OCI-LY1 (cell line): Measurements from ENCODE around the gene YIPF7.

Experiments used
- H2AFZ ChIP-seq: fragments of 200-600 bp; sonication (generic), shearing (Covaris generic); 2 replicates; pipeline ENCODE4 v1.6.0; 2014; ENCODE audit warnings: antibody characterized with exemption, mild to moderate bottlenecking, low read length
- H3F3A ChIP-seq: fragments of 200-600 bp; sonication (generic), shearing (Covaris generic); 2 replicates; pipeline ENCODE4 v1.6.0; 2014; ENCODE audit warnings: mild to moderate bottlenecking, antibody characterized with exemption, low read length, moderate library complexity; ENCODE audit not compliant: insufficient read depth
- H3K27ac ChIP-seq: fragments of 200-600 bp; sonication (generic); 2 replicates; pipeline ENCODE4 v1.5.1; 2014; ENCODE audit warnings: low read length, mixed run types, mild to moderate bottlenecking, low read depth; ENCODE audit not compliant: poor library complexity, severe bottlenecking
- H3K27me3 ChIP-seq: fragments of 200-600 bp; sonication (generic); 2 replicates; pipeline ENCODE4 v1.6.0; 2014; ENCODE audit warnings: antibody characterized with exemption, mild to moderate bottlenecking, low read length, moderate library complexity; ENCODE audit not compliant: insufficient read depth
- H3K36me3 ChIP-seq: fragments of 200-600 bp; sonication (generic); 2 replicates; pipeline ENCODE4 v1.6.1; 2014; ENCODE audit warnings: mild to moderate bottlenecking, antibody characterized with exemption, low read length, moderate library complexity, mixed read lengths; ENCODE audit not compliant: insufficient read depth
- H3K4me1 ChIP-seq: fragments of 200-600 bp; sonication (generic); 2 replicates; pipeline ENCODE4 v1.5.1; 2014; ENCODE audit warnings: mild to moderate bottlenecking, low read length, moderate library complexity; ENCODE audit not compliant: insufficient read depth, severe bottlenecking
- H3K4me2 ChIP-seq: fragments of 200-600 bp; sonication (generic), shearing (Covaris generic); 2 replicates; pipeline ENCODE4 v1.6.1; 2014; ENCODE audit warnings: low read length
- H3K4me3 ChIP-seq: fragments of 200-600 bp; sonication (generic); 2 replicates; pipeline ENCODE4 v1.5.1; 2014; ENCODE audit warnings: low read length, low read depth, mild to moderate bottlenecking, mixed read lengths; ENCODE audit not compliant: poor library complexity, severe bottlenecking
- H3K79me2 ChIP-seq: fragments of 200-600 bp; shearing (Covaris generic); 2 replicates; pipeline ENCODE4 v1.6.1; 2016; ENCODE audit warnings: mixed run types, low read length, mixed read lengths; ENCODE audit not compliant: insufficient read depth
- H3K9ac ChIP-seq: fragments of 200-600 bp; sonication (generic), shearing (Covaris generic); 2 replicates; pipeline ENCODE4 v1.6.1; 2014; ENCODE audit warnings: mild to moderate bottlenecking, low read length, mixed read lengths
- H3K9me2 ChIP-seq: fragments of 200-600 bp; sonication (generic), shearing (Covaris generic); 2 replicates; pipeline ENCODE4 v1.6.1; 2014; ENCODE audit warnings: low read depth, mild to moderate bottlenecking, low read length, mixed read lengths
- H3K9me3 ChIP-seq: fragments of 200-600 bp; shearing (Covaris generic); 2 replicates; pipeline ENCODE4 v1.6.1; 2014; ENCODE audit warnings: low read length, mixed read lengths
- H4K20me1 ChIP-seq: fragments of 200-600 bp; sonication (generic), shearing (Covaris generic); 2 replicates; pipeline ENCODE4 v1.6.0; 2016; ENCODE audit warnings: mild to moderate bottlenecking, low read length; ENCODE audit not compliant: insufficient read depth
- EZH2 ChIP-seq: fragments of 200-600 bp; sonication (generic), shearing (Covaris generic); IDR thresholded peaks from 2 replicates; pipeline ENCODE4 v1.8.0; 2017; ENCODE audit warnings: borderline replicate concordance, mixed run types, mild to moderate bottlenecking, antibody characterized with exemption, low read length, moderate library complexity, mixed read lengths
- TF ChIP-seq, protein P1 (sequence below): fragments of 200-600 bp; sonication (generic), shearing (Covaris generic); IDR thresholded peaks from 2 replicates; pipeline ENCODE4 v1.5.1; 2017; ENCODE audit warnings: mild to moderate bottlenecking, antibody characterized with exemption, low read length, moderate library complexity, mixed read lengths

The YIPF7 gene

DNA sequence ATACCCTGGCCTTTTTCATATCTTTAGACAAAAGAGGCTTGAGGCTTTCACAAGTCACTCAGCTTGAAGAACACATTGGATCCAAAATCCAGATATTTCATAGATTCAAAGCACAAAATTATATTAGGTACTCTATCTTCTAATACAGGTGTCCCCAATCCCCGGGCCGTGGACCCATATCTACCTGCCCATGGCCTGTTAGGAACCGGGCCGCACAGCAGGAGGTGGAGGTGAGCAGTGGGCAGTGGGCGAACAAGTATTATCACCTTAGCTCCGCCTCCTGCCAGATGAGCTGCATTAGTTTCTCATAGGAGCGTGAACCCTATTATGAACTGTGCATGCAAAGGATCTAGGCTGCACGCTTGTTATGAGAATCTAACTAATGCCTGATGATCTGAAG is 18.7 kb downstream of the YIPF7 start:
- Histone ChIP-seq H3K9me2 (no peaks in the 10 kb centered on the region), H3K27me3 (no peaks in the 10 kb centered on the region)
- TF ChIP-seq, protein P1, sequence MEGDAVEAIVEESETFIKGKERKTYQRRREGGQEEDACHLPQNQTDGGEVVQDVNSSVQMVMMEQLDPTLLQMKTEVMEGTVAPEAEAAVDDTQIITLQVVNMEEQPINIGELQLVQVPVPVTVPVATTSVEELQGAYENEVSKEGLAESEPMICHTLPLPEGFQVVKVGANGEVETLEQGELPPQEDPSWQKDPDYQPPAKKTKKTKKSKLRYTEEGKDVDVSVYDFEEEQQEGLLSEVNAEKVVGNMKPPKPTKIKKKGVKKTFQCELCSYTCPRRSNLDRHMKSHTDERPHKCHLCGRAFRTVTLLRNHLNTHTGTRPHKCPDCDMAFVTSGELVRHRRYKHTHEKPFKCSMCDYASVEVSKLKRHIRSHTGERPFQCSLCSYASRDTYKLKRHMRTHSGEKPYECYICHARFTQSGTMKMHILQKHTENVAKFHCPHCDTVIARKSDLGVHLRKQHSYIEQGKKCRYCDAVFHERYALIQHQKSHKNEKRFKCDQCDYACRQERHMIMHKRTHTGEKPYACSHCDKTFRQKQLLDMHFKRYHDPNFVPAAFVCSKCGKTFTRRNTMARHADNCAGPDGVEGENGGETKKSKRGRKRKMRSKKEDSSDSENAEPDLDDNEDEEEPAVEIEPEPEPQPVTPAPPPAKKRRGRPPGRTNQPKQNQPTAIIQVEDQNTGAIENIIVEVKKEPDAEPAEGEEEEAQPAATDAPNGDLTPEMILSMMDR: no peak

DNA sequence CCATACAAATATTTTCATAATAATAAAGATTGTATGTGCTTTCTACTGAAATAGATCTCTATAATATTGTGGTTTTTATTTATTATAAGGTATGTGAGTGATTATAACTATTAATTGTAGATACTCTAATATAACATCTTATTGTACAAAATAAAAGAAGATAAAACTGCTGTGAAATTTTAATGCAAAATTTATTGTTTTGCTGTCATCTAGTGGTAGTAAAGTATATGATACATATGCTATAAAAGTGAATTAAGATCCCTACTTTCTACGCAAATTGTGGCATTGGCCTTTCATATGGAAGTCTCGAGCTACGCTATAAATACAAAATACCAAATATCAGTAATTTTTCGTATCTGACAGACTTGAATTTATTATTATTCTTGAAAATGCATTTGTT is 19.3 kb downstream of the YIPF7 start:
- no peak overlapping the region for H2AFZ ChIP-seq
- H4K20me1 ChIP-seq: no peaks in the 10 kb centered on the region
- H3K4me1 ChIP-seq: no peaks in the 10 kb centered on the region
- H3K79me2 ChIP-seq: no peaks in the 10 kb centered on the region
- no peaks in the 10 kb centered on the region for H3F3A ChIP-seq
- no peaks in the 10 kb centered on the region for H3K27me3 ChIP-seq
- H3K9me3 ChIP-seq: no peaks in the 10 kb centered on the region
- H3K36me3 ChIP-seq: no peaks in the 10 kb centered on the region
- H3K9me2 ChIP-seq: no peaks in the 10 kb centered on the region
- no peak overlapping the region for H3K4me2 ChIP-seq
- no peak overlapping the region for H3K9ac ChIP-seq
- TF ChIP-seq, protein P1: no peak
- TF ChIP-seq EZH2: no peak
- no peak overlapping the region for H3K4me3 ChIP-seq
- no peak overlapping the region for H3K27ac ChIP-seq

More for the DNA sequence above, 18.7 kb downstream of the YIPF7 start:
- H3K9ac ChIP-seq: no peak overlapping the region
- no peak overlapping the region for H3K27ac ChIP-seq
- H3F3A ChIP-seq: no peaks in the 10 kb centered on the region
- H3K36me3 ChIP-seq: no peaks in the 10 kb centered on the region
- H4K20me1 ChIP-seq: no peaks in the 10 kb centered on the region
- no peaks in the 10 kb centered on the region for H3K79me2 ChIP-seq
- H3K4me2 ChIP-seq: no peak overlapping the region
- no peaks in the 10 kb centered on the region for H3K4me1 ChIP-seq
- H3K9me3 ChIP-seq: no peaks in the 10 kb centered on the region
- no peak overlapping the region for H2AFZ ChIP-seq
- no peak overlapping the region for H3K4me3 ChIP-seq

DNA sequence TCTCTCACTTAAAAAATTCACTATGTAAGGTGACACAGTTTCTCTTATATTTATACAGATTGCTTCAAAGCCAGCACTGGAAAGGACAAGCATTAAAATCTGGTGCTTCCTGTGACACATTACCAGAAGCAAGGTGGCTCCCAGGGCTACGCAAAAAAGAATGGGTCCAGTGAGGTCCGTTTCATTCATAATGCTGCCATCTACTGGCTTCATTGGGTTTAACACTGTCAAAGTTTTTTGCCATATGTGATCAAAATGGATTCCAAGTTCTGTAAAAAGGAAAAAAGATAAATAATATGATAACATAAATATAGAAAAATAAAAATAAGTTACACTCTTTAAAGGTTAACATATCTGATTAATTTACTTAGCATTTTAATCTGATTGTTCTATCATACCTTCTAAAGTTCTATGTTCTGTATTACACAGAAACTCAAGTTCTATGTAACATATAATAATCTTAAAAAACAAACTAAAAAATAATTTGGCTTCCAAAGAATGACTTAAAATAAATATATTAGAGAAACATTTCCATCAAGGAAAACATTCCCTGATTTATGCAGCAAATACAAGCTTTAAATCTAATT is 22.1 kb downstream of the YIPF7 start:
- H3K79me2 ChIP-seq: no peaks in the 10 kb centered on the region
- H4K20me1 ChIP-seq: no peaks in the 10 kb centered on the region
- no peaks in the 10 kb centered on the region for H3K4me1 ChIP-seq
- no peak overlapping the region for H3K4me3 ChIP-seq
- no peaks in the 10 kb centered on the region for H3K27me3 ChIP-seq
- no peak overlapping the region for H3K4me2 ChIP-seq
- H3K9me2 ChIP-seq: no peaks in the 10 kb centered on the region
- H2AFZ ChIP-seq: no peak overlapping the region
- no peaks in the 10 kb centered on the region for H3K9me3 ChIP-seq
- no peak overlapping the region for H3K9ac ChIP-seq
- H3F3A ChIP-seq: no peaks in the 10 kb centered on the region
- no peaks in the 10 kb centered on the region for H3K36me3 ChIP-seq
- TF ChIP-seq, protein P1: peak; percentile 55
- no peak for TF ChIP-seq EZH2
- no peak overlapping the region for H3K27ac ChIP-seq
